Ecto neural progenitor cell (in vitro differentiated cells): ENCODE data around the gene SLC17A7.

Experiments used
- DNase-seq: peaks from one replicate; pipeline ENCODE4 v3.0.0-alpha.2; 2018; ENCODE audit warnings: low spot score

Gene SLC17A7

DNA sequence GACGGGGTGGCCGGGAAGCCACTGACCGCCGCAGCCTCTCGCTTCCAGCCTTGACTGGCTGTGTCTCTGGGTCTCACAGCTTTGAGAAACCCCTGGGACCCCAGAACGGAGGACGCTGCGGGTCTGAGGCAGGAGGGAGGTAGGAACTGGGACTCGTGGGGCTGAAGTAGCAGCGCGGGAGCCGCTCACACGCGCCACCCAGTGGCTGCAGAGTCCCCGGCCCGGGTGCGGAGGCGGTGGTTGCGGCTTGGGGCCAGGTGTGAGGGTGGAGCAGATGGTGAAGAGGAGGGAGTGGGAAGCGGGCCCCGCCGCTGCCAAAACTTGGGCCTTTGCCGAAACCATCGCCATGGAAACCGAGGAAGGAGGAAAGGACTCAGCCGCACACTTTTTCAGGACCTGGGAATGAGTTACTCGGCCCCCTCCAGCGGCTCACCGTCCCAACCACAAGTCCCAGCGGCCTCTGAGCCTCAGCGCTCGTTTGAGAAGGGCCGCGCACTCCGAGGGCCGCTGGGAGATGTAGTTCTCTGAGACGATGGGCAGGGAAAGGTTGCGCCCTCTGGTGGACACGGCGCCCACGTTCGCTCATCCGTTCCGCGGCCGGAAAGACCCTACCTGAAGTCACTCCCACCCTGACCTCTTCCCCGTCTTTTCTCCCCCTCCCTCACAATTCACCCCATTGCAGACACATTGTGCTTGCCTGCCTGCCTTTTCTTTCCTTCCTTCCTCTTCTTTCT is 2.2 kb upstream of the SLC17A7 start:
- peak; percentile 96 for DNase-seq

- DNase-seq = peak; percentile 98
Measured at GRCh38 chr19:49442771-49443365, 1.5 kb upstream of the SLC17A7 start.

DNA sequence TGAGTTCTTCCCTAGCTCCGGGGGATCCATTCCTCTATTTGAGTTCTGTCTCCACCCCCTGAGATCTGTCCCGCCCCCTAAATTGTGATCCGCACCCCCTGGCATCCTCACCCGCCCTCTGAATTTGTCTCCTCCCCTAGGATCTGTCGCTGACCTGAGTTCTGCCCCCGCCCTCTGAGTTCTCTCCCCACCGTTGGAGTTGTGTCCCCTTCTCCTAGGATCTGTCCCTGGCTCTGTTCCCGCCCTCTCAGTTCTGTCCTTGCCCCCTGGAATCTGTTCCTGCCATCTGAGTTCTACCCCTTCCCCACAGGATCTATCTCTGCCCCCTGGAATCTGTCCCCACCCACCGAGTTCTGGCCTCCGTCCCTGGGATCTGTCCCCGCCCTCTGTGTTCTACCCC is 1.0 kb upstream of the SLC17A7 start:
- DNase-seq = no peak

DNA sequence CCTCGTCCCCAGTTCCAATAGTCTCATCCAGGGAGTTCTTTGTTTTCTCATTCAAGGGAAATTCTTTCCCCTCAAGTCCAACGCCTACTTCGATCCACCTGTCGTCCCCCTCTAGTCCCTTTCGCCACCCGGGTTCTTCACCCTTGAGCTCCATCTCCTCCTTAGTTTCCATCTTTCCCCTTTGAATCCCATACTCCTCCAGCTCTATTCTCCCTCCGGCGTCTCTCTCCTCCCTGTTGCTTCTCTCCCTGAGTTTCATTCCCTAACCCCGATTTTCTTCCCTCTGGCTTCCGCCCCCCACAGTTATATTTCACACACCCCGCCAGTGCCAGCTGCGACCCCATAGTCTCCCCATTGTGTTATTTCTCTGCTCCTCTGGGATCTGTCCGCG is 628 bp upstream of the SLC17A7 start:
- DNase-seq = no peak

DNA sequence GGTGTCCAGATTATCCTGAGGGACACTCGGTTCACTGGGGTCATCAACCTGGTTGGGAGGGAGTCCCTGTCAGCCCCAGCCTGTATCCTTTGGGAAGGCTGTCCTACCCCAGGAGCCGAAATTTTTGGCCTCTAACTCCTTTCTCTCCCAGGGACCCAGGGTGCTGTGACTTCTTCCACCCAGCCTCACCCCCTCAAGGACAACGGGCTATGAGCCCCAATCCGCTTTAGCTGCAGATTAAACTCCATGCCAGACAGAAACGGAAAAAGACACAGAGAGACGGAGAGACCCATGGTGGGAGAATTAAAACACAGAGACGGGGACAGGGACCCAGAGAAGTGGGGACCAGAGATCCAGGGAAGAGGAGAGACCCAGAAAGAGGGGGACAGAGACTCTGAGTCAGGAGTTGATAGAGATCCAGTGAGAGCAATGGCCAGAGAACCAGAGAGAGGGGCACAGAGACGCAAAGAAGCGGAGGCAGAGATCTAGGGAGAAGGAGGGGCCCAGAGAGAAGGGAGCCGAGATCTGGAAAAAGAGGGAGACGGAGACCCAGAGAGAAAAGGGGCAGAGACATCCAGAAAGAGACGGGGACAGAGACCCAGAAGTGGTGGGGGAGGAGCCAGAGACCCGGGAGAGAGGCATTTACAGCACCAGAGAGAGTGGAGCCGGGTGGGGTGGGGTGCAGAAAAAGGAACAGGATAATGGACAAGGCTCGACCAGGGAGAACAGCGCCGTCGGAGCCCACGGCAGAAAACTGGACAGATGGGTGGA is 703 bp downstream of the SLC17A7 start:
- DNase-seq = no peak

DNA sequence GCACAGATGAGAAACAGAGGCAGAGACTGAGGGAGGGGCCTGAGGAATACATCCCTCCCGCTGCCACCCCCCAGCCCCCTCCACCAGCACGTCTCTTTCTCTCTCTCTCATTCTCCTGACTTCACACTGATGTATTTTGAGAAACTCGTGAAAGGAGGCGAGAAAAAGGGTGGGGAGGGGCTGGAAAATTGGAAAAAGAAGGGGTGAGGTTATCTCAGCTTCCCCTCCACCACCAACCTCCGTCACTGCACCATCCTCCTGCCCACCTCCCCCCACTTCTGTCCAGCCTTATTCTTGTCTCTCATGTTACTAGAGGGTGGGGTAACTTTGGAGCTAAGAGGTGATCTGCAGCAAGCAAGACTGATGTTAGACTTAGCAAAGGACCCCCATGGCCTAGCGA is 1.5 kb downstream of the SLC17A7 start:
- no peak for DNase-seq

DNA sequence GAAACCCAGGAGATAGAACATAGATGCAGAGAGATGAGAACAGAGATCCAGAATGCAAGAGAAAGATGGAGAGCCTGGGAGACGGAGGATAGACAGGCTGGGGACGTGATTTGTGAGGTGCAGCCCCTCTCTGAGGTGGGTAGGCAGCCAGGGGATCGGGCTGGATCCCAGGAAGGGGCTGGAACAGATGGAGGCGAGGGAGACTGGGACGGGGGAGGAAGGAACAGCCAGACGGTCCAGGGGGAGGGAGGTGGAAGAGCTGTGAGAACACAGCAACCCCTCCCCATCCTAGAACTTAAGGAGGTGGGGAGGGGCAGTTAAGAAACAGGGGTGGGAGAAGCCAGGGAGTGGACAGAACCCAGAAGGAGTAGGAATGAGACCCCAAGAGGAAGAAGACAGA is 3.1 kb downstream of the SLC17A7 start:
- no peak for DNase-seq

GRCh38 chr19:49437231-49437630 is 4.1 kb downstream of the SLC17A7 start:
- no peak for DNase-seq

DNA sequence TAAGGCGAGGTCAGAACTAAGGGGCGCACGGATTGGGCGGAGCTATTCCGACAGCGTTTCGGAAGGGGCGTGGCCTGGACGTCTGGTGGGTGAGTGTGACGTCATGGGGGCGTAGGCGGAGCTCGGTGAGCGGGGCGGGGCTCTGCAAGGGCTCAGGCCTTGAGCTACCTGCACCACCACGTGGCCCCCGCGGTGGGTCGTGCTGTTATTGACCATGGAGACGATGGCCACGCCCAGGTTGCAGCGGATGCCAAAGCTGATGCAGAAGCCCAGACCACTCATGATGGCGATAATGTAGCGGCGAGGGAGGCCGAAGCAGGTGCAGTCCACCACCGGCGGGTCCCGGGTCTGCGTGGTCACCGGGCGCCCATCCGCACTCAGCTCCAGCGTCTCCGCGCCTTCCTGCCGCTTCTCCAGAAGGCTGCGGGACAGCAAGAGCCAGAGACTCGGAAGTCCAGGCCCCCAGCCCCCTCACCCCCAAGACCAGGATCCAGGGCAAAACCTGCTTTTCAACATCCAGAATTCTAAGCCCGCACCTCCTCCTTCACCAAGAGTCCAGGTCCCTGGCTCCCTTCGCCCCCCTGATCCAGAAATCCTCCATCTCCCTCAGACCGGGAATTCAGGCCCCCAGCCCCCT is 4.8 kb downstream of the SLC17A7 start:
- DNase-seq = peak; percentile 85

DNA sequence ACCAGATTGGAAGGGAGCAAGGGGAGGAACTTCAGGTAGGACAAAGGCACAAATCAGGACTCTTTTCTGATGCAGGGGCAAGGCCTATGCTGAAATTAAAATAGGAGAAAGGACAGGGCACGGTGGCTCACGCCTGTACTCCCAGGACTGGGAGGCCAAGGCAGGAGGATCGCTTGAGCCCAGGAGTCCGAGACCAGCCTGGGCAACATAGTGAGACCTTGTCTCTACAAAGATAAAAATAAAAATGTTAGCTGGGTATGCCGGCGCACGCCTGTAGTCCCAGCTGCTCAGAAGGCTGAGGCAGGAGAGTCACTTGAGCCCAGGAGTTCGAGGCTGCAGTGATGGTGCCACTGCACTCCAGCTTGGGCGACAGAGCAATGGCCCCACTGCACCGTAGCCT is 5.7 kb downstream of the SLC17A7 start:
- no peak for DNase-seq

- no peak for DNase-seq
Measured at GRCh38 chr19:49434907-49435583, 6.3 kb downstream of the SLC17A7 start.

- no peak for DNase-seq
Measured at GRCh38 chr19:49433240-49433901, 8.0 kb downstream of the SLC17A7 start.

DNA sequence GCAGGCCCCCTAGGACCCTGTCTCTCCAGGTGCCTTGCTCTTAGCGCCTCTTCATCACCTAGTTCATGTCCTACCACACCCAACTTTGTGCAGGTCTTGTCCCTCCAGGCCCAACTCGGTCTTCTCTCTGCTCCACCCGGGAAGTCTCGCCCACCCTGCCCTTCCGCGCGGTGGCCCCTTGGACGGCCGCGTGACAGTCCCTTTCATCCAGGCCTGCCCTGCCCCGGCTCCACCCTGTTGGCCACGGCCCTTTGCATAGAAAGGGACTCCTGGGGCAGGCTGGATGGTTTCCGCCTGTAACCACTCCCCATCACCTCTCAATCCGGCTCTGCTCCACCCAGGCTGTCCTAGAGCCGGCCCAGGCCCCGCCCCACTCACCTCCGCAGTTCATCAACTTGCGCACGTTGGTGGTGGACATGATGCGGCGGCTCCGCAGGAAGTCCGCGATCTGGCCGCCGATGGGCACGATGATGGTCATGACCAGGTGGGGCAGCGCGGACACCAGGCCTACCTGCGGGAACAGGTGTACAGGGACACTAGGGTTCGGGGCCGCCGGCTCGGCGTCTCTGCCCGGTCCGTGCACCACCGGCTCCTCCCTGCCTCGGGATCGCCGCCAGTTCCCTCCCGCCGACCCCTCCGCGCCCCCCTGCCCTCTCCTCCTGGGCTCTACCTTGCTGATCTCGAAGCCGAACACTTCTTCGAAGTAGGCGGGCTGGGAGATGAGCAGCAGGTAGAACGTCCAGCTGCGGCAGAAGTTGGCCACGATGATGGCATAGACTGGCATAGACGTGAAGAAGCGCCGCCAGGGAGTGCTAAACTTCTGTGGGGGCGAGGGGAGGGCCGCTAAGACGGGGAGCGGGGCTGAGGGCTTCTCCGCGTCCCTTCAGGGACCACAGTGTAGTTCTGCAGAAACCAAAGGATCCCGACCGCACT is 8.9 kb downstream of the SLC17A7 start:
- DNase-seq = no peak

DNA sequence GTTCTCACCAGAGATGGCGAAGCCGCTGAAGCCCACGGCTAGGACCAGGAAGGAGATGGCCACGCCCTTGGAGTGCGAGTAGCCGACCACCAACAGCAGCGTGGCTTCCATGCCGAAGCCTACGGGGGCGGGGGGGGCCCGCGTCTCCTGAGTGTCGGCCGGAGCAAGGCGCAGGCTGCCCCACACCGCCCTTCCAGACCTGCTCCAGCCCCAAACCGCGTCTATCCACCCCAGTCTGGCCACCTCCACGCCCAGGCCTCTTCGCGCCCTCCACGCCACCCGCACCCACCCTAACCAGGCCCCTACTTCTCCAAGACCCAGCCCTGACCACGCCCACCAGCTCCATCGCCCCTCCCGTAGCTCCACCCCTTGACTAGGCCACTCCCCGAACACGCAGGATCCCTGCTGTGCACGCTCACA is 10.0 kb downstream of the SLC17A7 start:
- no peak for DNase-seq

- no peak for DNase-seq
Measured at GRCh38 chr19:49430678-49431329, 10.5 kb downstream of the SLC17A7 start.

- DNase-seq = no peak
Measured at GRCh38 chr19:49430172-49430677, 11.1 kb downstream of the SLC17A7 start.

GRCh38 chr19:49428547-49429451 is 12.5 kb downstream of the SLC17A7 start:
- no peak for DNase-seq

GRCh38 chr19:49427855-49428546 is 13.3 kb downstream of the SLC17A7 start:
- DNase-seq = peak; percentile 73
